H9 (cell line): ENCODE results near the gene FN3KRP. TPM values are rescaled to one million over a fixed set of nuclear protein-coding genes. Genes with fewer than 3 reads are reported as not detected.

Experiments used
- DNase-seq: peaks from one replicate; pipeline ENCODE4 v3.0.0-alpha.2; 2017
- H2AFZ ChIP-seq: one replicate; pipeline ENCODE4 v1.6.1; 2013; ENCODE audit warnings: mild to moderate bottlenecking, low read length, control low read depth, moderate library complexity
- H2AK5ac ChIP-seq: 2 replicates; pipeline ENCODE4 v1.6.1; 2013; ENCODE audit warnings: low read length, control low read depth, mixed read lengths; ENCODE audit not compliant: insufficient read length
- H2BK120ac ChIP-seq: one replicate; pipeline ENCODE4 v1.6.1; 2013; ENCODE audit warnings: low read depth, mild to moderate bottlenecking, low read length, control low read depth, inconsistent platforms; ENCODE audit not compliant: poor library complexity, severe bottlenecking
- H2BK12ac ChIP-seq: 2 replicates; pipeline ENCODE4 v1.6.1; 2013; ENCODE audit warnings: low read length, control low read depth, mixed read lengths, low read depth; ENCODE audit not compliant: insufficient read length
- H2BK15ac ChIP-seq: 2 replicates; pipeline ENCODE4 v1.6.1; 2013; ENCODE audit warnings: low read depth, low read length, control low read depth
- H2BK20ac ChIP-seq: one replicate; pipeline ENCODE4 v1.6.1; 2013; ENCODE audit warnings: low read depth, mild to moderate bottlenecking, low read length, control low read depth, inconsistent platforms; ENCODE audit not compliant: poor library complexity, severe bottlenecking
- H2BK5ac ChIP-seq: 2 replicates; pipeline ENCODE4 v1.6.1; 2013; ENCODE audit warnings: low read length, control low read depth, mixed read lengths; ENCODE audit not compliant: insufficient read length
- H3K14ac ChIP-seq: 2 replicates; pipeline ENCODE4 v1.6.1; 2013; ENCODE audit warnings: low read length, control low read depth; ENCODE audit not compliant: insufficient read depth
- H3K18ac ChIP-seq: 2 replicates; pipeline ENCODE4 v1.6.1; 2013; ENCODE audit warnings: low read depth, mild to moderate bottlenecking, mixed read lengths, low read length, control low read depth; ENCODE audit not compliant: insufficient read length
- H3K23ac ChIP-seq: 2 replicates; pipeline ENCODE4 v1.6.1; 2013; ENCODE audit warnings: low read length, control low read depth, mixed read lengths, low read depth; ENCODE audit not compliant: insufficient read length
- H3K23me2 ChIP-seq: 2 replicates; pipeline ENCODE4 v1.6.1; 2013; ENCODE audit warnings: low read depth, mild to moderate bottlenecking, mixed read lengths, low read length, control low read depth; ENCODE audit not compliant: insufficient read length, poor library complexity, severe bottlenecking
- H3K27ac ChIP-seq: 2 replicates; pipeline ENCODE4 v1.5.1; 2013; ENCODE audit warnings: low read length, control low read depth, mixed read lengths, low read depth; ENCODE audit not compliant: insufficient read length
- H3K27me3 ChIP-seq: 2 replicates; pipeline ENCODE4 v1.6.1; 2013; ENCODE audit warnings: low read length, control low read depth, inconsistent platforms; ENCODE audit not compliant: insufficient read depth
- H3K4ac ChIP-seq: 2 replicates; pipeline ENCODE4 v1.6.1; 2013; ENCODE audit warnings: low read depth, mild to moderate bottlenecking, control low read depth, inconsistent platforms, low read length, moderate library complexity
- H3K4me1 ChIP-seq: 2 replicates; pipeline ENCODE4 v1.6.1; 2013; ENCODE audit warnings: low read length, control low read depth, inconsistent platforms; ENCODE audit not compliant: insufficient read depth
- H3K4me2 ChIP-seq: 2 replicates; pipeline ENCODE4 v1.6.1; 2013; ENCODE audit warnings: low read length, control low read depth, mixed read lengths; ENCODE audit not compliant: insufficient read length, insufficient read depth
- H3K56ac ChIP-seq: 2 replicates; pipeline ENCODE4 v1.6.1; 2013; ENCODE audit warnings: low read depth, mild to moderate bottlenecking, mixed read lengths, low read length, control low read depth; ENCODE audit not compliant: insufficient read length
- H3K79me1 ChIP-seq: 2 replicates; pipeline ENCODE4 v1.6.1; 2013; ENCODE audit warnings: low read depth, mild to moderate bottlenecking, moderate library complexity, low read length, control low read depth, inconsistent platforms; ENCODE audit not compliant: insufficient read depth, poor library complexity, severe bottlenecking
- H3K79me2 ChIP-seq: 2 replicates; pipeline ENCODE4 v1.6.1; 2013; ENCODE audit warnings: low read length, control low read depth, inconsistent platforms; ENCODE audit not compliant: insufficient read depth
- H3K9ac ChIP-seq: 2 replicates; pipeline ENCODE4 v1.6.1; 2013; ENCODE audit warnings: low read length, control low read depth, mixed read lengths; ENCODE audit not compliant: insufficient read length; ENCODE audit errors: extremely low read depth
- H3K9me3 ChIP-seq: one replicate; pipeline ENCODE4 v1.6.1; 2013; ENCODE audit warnings: low read depth, low read length, inconsistent platforms; ENCODE audit not compliant: control insufficient read depth
- H3T11ph ChIP-seq: one replicate; pipeline ENCODE4 v1.6.1; 2013; ENCODE audit warnings: mild to moderate bottlenecking, low read length, control low read depth, inconsistent platforms
- H4K20me1 ChIP-seq: one replicate; pipeline ENCODE4 v1.6.1; 2013; ENCODE audit not compliant: control insufficient read depth, insufficient read length, insufficient read depth
- H4K5ac ChIP-seq: 2 replicates; pipeline ENCODE4 v1.6.1; 2013; ENCODE audit warnings: low read depth, mild to moderate bottlenecking, mixed read lengths, low read length, control low read depth; ENCODE audit not compliant: insufficient read length
- H4K8ac ChIP-seq: replicated peaks from 2 replicates; pipeline ENCODE4 v1.6.1; 2013; ENCODE audit warnings: low read length, control low read depth, mixed read lengths, low read depth; ENCODE audit not compliant: insufficient read length
- H4K91ac ChIP-seq: 2 replicates; pipeline ENCODE4 v1.6.1; 2013; ENCODE audit warnings: low read depth, mild to moderate bottlenecking, moderate library complexity, mixed read lengths, low read length, control low read depth; ENCODE audit not compliant: insufficient read length
- H3K27ac Mint-ChIP-seq, 3 experiments: 2 replicates in 2 of 3; 3 replicates in 1 of 3; pipeline ENCODE4 v1.8.0; 2020 to 2021; ENCODE audit warnings: mixed read lengths in 3 of 3, mild to moderate bottlenecking in 1 of 3, moderate library complexity in 1 of 3
- H3K27me3 Mint-ChIP-seq: 2 replicates; pipeline ENCODE4 v1.8.0; 2021; ENCODE audit warnings: low read depth, mild to moderate bottlenecking, moderate library complexity, mixed read lengths
- H3K36me3 Mint-ChIP-seq, 3 experiments: 2 replicates in 2 of 3; 3 replicates in 1 of 3; pipeline ENCODE4 v1.8.0; 2020 to 2021; ENCODE audit warnings: low read depth in 3 of 3, mixed read lengths in 3 of 3; ENCODE audit not compliant: insufficient read depth in 1 of 3
- H3K4me1 Mint-ChIP-seq, 2 experiments: 2 replicates each; pipeline ENCODE4 v1.8.0; 2020; ENCODE audit warnings: mixed read lengths in 2 of 2
- H3K4me3 Mint-ChIP-seq, 2 experiments: 2 replicates in 1 of 2; 3 replicates in 1 of 2; pipeline ENCODE4 v1.8.0; 2020 to 2021; ENCODE audit warnings: mild to moderate bottlenecking in 2 of 2, mixed read lengths in 2 of 2, moderate library complexity in 1 of 2
- H3K9me3 Mint-ChIP-seq, 2 experiments: 2 replicates in 1 of 2; 3 replicates in 1 of 2; pipeline ENCODE4 v1.8.0; 2020; ENCODE audit warnings: mild to moderate bottlenecking in 2 of 2, mixed read lengths in 2 of 2, moderate library complexity in 1 of 2
- CTCF ChIP-seq: fragments of 200-600 bp; sonication (generic); conservative IDR thresholded peaks from 3 replicates; pipeline ENCODE4 v1.8.0; 2021; ENCODE audit warnings: antibody characterized with exemption, mild to moderate bottlenecking
- WGBS: extraction: QIAGEN DNeasy Blood & Tissue Kit; methylation state at CpG from one replicate; pipeline ENCODE4 v1.1.7; 2013; ENCODE audit warnings: missing lambda C conversion rate, low lambda C conversion rate, mixed read lengths; ENCODE audit not compliant: insufficient read length; ENCODE audit errors: extremely low coverage; 5-methylcytosine and 5-hydroxymethylcytosine counted together
- total RNA-seq: library from RNA; stranded (reverse); gene quantifications from 2 replicates; pipeline ENCODE4 v1.2.1, GENCODE V29; 2021

FN3KRP gene
- total RNA-seq, 1 experiment from 2014 or later: 32.9 TPM

GRCh38 chr17:82705756-82706155, 10.8 kb upstream of the FN3KRP start:
- Histone ChIP-seq H2BK5ac (no peak overlapping the region), H3K23me2 (no peaks in the 10 kb centered on the region), H3K56ac (no peak overlapping the region), H4K20me1 (no peaks in the 10 kb centered on the region), H2AFZ (no peak overlapping the region), H3K14ac (no peak overlapping the region), H2BK120ac (no peak overlapping the region), H2BK15ac (no peak overlapping the region), H4K8ac (no peak overlapping the region), H2BK20ac (no peak overlapping the region), H3K9me3 (no peaks in the 10 kb centered on the region), H3K79me2 (no peaks in the 10 kb centered on the region), H2AK5ac (no peak overlapping the region), H3T11ph (no peak overlapping the region), H3K23ac (no peak overlapping the region), H3K4me2 (no peak overlapping the region), H3K27ac (no peak overlapping the region), H3K79me1 (no peaks in the 10 kb centered on the region), H3K4ac (no peak overlapping the region), H4K5ac (no peak overlapping the region), H3K9ac (no peak overlapping the region), H3K27me3 (no peaks in the 10 kb centered on the region), H4K91ac (no peak overlapping the region), H3K4me1 (no peaks in the 10 kb centered on the region), H3K18ac (no peak overlapping the region), H2BK12ac (no peak overlapping the region)
- TF ChIP-seq CTCF: no peak
- Mint-ChIP-seq H3K27me3 (peaks cover 4% of the 10 kb centered on the region), H3K27ac (no peak overlapping the region), H3K9me3 (no peaks in the 10 kb centered on the region), H3K36me3 (no peaks in the 10 kb centered on the region), H3K4me1 (no peaks in the 10 kb centered on the region), H3K4me3 (no peak overlapping the region)
- no CpG with 5 or more reads among the region's 18 CpGs for WGBS
- DNase-seq: no peak
